Stimulated activated CD4-positive, alpha-beta T cell treated with anti-CD3 and anti-CD28 coated beads, Interleukin-15, amount 100 ng/mL, for 24 hours (primary cell): ENCODE results near the gene ARL17A.
"Not testable (repeated sequence)": the region's sequence is repeated elsewhere in the genome, so short reads cannot be mapped to it uniquely, and the experiment has no call there.

Experiments used
- DNase-seq: peaks from one replicate; pipeline ENCODE4 v3.0.0-alpha.2; 2020

ARL17A gene

DNA sequence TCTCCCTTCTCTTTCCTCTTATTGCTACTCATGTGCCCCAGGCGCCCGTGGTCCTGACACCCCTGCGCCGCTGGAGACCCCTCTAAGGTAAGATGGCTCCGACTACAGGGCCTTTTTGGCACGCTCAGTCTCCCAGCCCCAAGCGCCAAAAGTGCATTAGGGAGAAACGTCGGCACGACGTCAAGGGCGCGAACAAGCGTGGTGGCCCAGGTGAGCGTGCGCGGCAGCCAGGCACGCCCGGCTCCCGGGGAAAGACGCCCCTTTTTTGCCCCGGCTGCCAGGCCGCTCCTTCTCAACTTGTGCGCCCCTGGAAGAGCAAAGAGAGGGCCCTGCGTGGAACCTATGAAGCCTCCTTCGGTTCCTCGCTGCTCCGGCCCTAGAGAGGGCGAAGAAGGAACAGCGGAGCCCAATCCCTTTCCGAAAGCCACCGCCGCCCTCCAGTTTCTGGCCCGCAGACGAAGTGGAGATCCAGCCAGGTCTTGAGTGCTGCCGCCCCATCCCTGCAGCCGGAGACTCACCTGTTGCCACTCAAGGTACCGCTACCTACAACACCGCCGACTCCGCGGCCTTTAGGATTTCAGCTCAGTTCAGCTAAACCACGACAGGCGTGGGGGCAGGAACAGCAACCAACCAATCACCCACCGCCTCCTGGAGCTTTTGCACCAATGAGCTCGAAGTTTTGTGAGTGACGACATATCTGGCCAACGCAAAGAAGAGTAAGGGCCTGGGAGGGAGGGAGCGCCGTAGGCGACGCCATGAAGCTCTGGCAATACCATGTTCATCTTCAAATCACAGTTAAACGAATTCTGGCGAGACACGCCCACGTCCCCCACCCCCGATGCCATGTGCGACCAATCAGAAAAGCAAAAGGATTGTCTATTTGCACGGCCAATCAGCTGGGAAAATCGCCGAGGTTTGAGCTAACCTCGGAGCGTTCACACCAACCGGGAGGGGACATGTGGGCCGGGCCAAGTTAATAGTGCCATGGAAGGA lies at the start of gene ARL17A:
Gene ARL17A (minus strand): TSS at position 609 of the 993 bp plus-strand sequence. CDS start 3,369 bp downstream, outside the sequence.
- DNase-seq, result peak; percentile 81

DNA sequence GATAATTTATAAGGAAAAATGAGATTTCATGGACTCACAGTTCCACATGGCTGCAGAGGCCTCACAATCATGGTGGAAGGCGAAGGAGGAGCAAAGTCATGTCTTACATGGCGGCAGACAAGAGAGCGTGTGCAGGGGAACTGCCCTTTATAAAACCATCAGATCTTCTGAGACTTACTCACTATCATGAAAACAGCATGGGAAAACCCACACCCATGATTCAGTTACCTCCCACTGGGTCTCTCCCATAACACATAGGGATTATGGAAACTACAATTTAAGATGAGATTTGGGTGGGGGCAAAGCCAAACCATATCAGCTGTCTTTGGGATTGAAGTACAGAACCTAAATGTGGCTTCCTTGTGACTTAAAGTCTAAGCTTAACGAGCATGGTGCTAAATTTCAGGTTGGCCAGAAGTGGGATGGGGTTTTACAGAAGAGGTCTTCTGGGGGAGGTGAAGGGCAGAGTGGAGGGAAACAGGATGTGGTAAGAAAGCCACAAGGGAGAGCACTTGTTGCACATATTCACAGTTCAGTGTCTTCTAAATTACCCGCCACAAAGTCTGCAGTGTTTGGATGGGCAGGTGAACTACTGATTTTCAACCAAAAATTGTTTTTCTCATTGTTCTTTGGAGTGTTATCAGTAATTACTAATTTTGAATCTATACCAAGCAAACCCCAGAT lies 49.4 kb upstream of the ARL17A start:
- not testable (repeated sequence) for DNase-seq

DNA sequence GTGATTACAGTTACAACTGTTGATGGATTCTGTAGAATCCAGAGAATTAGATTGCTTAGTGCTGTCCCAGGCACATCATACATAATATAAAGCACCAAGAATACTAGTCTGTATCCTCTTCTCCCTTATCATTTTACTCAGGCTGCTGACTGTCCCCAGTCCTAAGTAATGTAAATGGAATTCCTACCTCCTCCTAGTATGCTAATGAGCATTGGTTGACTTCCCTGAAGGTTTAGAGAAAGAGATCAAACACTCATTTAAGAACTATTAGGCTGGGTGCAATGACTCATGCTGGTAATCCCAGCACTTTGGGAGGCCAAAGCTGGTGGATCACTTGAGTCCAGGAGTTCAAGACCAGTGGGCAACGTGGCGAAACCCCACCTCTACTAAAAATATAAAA lies 48.0 kb upstream of the ARL17A start:
- DNase-seq, result not testable (repeated sequence)

DNA sequence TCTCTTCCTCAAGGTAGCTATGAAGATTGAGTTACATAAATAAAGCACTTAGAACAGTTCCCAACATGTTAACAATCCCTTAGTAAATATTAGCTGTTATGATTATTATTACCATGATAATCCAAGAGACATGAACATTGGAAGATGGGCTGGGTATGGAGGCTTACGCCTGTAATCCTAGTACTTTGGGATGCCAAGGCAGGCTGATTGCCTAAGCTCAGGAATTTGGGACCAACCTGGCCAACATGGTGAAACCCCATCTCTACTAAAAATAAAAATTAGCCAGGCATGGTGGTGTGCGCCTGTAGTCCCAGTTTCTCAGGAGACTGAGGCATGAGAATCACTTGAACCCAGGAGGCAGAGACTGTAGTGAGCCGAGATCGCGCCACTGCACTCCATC lies 45.2 kb upstream of the ARL17A start:
- not testable (repeated sequence) for DNase-seq

DNA sequence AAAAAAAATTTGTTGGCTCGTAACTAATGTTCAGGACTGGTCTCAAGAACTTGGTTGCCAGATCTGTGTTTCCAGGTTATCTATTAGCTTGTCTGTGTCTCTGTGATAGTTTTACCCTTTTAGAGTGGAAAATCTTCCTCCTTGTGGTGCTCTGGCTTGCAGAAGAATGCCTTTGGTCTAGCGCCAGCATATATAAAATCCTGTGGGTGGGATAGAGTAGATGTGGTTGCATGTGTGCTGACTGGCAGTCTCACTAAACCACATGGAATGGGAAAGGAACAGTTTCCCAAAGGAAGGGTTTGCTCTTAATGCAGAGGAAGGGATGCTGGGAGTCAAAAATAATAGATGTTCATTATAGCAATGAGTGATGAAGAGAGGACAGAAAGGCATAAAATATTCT lies 44.3 kb upstream of the ARL17A start:
- not testable (repeated sequence) for DNase-seq

DNA sequence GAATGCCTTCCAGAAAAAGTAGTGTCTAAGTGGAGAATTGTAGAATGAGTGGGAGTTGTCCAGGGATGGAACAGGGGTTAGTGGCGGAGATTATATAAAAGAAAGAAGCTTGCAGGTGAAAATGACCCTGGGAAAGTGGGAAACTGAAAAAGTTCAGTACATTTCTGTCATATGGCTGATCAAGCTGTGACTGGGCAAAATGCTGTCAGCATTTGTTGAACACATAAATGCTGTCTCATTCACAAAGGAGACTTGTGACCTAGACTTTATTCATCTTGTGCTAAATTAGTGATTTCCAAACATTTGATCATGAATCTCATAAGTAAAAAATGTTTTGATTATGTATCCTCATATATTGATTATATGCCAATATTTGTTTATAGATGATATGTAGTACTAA lies 39.5 kb upstream of the ARL17A start:
- not testable (repeated sequence) for DNase-seq

DNA sequence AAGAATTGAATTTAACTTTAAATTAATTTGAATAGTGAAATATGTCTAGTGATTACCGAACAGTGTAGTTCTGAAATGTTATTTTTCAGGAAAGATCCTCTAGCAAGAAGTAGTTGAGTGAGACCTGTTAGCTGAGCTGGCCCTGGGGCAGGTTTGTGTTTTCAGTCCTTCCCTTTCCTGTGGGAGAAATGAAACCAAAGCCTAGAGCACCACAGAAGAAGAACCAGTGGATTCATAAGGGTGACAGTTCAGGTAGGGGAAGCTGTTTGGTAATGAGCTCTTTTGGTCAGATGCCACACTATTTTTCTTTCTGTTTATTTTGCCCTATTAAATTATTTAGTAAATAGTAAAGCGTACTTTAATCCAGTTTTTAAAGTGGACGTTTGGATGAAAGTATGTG lies 37.6 kb upstream of the ARL17A start:
- not testable (repeated sequence) for DNase-seq

DNA sequence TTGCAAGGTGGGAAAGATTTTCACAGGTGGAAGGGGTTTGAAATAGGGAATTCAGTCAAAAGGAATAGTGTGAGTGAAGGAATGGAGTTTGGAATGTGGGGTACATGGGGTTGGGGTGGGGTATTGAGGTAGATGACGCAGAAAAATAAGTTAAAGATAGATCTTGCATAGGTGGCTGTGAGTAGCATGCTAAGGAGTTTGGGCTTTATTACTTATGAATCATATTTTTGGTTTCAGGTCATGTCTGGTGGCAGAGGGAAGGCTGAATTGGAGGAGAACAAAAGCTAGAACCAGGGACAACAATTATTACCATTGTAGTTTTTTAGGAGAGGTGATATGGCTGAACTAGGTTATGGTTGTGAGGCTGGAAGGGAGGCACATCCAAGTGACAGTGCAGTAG lies 34.4 kb upstream of the ARL17A start:
- DNase-seq, result not testable (repeated sequence)

DNA sequence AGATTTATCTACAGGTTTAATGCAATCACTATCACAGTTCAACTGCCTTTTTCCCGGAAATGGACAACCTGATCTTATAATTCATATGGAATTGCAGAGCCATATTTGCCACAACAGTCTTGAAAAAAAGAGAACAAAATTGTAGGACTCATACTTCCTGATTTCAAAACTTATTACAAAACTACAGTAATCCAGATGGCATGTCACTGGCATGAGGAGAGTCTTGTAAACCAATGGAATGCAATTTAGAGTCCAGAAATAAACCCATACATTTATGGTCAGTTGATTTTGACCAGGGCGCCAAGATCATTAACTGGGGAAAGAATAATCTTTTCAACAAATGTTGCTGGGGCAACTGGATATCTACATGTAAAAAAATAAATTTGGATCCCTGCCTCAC lies 31.8 kb upstream of the ARL17A start:
- not testable (repeated sequence) for DNase-seq

DNA sequence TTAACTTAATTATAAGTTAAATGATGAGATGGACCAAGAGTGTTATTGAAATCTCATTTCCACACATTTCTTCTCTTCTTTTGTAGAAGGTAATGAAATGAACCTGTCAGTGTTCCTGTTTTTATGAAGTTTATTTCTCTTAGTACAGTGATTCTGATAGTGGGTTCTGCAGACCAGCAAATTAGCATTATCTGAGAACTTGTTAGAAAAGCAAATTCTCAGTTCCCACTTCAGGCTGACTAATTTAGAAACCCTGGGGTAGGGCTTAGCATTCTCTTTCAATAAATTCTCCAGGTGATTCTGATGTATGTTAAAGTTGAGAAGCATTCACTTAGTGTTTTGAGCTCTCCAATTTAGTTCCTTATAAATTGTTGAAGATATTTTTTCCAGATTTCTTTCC lies 23.6 kb upstream of the ARL17A start:
- not testable (repeated sequence) for DNase-seq

DNA sequence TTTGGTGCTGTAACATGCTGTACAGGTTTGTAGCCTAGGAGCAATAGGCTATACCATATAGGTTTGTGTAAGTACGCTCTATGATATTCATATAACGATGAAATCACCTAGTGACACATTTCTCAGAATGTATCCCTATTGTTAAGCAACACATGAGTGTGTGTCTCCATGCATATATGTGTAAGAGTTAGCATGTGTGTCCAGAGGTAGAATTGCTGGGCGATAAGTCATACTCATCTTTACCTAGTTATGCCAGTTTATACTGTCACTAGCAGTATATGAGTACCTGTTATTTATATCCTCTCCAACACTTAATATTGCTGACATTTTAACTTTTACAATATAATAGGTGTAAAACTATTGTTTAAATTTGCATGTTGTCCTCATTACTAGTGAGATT lies 21.3 kb upstream of the ARL17A start:
- not testable (repeated sequence) for DNase-seq

DNA sequence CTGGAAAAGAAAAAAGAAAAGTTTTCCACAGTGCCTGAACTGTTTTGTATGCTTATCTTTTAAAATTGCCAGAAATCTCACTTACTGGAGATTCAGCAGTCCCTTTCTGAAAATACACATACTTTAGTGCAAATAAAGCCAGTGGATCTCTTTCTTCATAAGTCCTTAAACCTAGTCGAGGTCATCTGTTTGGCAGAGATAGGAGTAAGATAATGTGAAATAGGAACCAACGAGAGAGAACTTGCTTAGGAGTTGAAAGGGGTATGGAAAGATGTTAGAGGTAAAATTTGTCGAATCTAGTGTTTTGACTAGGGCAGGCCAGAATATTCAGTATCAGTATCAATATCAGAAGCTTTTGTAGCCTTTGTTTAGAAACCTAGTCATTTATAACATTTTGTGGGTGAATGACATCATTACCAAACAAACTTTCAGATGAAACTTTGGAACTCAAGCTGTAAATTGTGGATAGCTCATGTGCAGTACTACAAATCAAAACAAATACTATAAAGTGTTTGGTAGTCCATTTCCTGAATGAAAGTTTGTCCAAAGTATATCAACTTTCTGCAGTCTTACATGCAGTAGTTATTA lies 18.9 kb upstream of the ARL17A start:
- DNase-seq, result not testable (repeated sequence)

DNA sequence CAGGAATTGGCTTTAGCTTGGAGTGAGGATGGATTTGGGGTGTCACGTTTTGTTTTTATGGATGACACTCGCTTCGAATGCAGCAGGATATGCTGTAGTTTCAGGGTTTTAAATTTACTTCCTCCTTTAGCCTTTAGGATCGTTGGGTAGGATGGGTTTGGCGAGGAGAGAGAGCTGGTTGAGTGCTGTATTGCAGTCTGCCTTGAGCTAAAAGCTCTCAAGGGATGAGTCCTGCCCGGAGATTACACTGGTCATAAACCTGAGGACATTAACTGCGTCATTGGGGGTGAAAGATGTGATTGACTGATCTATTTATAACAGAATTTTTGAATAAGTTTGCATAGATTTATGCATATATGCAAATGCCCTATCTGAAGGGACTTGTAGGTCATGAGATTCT lies 11.8 kb upstream of the ARL17A start:
- not testable (repeated sequence) for DNase-seq

DNA sequence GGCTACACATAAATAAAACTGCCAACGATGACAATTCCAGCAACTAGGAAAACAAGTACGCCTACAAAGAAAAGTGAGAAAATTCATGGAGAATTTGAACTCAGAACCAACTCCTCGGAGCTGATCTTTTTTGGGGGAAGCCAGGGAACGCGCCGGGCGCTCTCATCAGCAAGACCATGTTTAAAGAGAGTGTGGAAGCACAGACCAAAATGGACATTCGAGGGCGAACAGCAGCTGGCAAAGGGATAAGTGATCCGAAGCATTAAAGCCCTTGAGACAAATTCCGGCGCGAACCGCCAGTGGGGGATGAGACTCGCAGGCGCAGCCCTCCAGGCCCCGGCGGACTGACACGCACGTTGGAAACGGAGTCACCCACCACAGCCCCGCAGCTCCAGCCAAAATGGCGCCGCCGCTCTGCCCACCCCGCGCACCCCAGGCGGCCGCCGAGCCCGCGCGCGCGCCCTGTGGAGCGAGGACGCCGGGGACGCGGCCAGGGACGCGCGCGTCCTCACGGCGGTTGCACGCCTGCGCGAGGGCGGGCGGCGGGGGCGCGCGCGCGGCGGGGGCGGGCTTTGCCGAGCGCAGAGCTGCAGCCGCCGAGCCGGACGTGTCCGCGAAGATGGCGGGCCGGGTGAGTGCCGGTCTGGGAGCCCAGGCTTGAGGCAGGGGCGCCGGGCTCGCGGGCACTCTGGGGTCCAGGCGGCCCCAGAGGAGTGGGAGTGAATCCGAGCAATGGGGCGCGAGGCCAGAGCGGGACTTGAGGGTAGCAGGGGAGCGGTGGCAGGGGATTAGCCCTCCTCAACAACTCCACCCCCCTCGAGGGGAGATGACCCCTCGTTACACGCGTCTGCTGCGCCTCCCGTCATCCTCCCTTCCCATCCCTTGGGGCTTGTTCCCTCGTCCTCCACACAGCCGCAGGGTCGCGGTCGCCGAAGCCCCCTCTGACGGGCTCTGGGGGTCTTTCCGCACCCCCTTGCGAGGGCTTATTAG lies 11.0 kb upstream of the ARL17A start, which contains the start of gene NSF:
Gene NSF (plus strand): TSS at position 513 of the 990 bp plus-strand sequence. CDS start 107 bp downstream, at position 620.
- not testable (repeated sequence) for DNase-seq

DNA sequence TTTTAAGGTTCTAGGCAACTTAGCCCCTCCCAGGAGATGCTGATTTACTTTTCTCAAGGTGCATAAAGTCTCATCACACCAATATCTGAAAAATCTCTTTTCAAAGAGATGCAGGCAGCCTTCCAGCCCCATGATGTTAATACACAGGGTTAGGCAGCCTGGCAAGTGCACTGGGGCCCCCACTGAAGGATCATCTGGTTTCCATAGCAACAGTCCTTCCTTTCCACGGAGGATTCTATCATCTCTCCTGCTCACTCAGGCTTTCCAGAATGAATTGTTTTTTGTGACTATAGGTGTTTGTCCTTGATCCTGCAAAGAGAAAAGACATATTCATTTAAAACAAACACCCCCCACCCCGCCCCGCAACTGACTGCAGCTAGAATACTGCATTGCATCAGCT lies 6.0 kb upstream of the ARL17A start:
- not testable (repeated sequence) for DNase-seq

DNA sequence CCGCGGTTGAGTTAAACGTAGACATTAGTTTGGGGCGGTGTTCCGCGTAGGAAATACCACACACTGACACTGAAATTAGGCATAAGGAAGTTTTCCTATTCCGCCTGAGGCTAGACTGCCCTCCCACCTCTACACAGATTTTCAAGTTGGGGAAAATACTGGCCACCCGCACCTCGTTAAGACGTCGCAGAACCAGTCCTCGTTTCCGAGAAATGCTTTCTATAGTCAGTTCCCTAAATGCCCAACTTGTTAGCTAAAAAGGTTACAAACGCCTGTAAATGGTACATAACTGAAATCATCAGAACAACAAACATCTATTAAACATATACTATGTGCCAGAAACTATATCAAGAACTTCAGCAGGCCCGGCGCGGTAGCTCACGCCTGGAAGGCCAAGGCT lies 591 bp upstream of the ARL17A start:
- DNase-seq, result not testable (repeated sequence)

DNA sequence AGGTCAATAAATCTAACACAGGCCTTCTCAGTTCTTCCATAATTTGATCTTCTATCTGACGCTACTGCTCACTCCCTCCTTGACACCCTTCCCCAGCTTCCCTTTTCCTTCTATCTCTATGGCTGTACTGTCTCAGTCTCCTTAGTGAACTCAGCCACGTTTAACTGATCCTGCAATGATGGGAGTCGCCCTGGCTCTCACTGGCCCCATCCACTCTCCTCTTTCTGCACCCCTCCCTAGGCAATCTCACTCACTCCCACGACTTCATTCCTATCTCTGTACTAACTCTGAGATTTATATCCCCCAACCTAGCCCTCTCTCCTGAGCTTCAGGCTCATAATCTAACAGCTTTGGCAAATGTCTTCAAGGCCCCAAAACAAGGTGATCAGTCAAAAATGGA lies 7.7 kb downstream of the ARL17A start:
- DNase-seq, result not testable (repeated sequence)

DNA sequence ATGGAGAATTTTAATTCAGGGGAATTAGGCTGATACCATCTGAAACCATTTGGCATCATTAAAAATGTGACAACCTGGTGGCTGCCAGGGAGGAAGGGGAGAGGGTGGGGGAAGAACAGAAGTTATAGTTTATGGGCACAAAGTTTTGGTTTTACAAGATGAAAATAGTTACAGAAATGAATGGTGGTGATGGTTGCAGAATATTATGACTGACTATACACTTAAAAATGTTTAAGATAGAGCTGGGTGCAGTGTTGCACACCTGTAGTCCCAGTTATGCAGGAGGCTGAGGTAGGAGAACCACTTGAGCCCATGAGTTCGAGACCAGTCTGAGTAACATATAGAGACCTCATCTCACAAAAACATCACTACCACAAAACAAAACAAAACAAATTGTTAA lies 12.5 kb downstream of the ARL17A start:
- not testable (repeated sequence) for DNase-seq

DNA sequence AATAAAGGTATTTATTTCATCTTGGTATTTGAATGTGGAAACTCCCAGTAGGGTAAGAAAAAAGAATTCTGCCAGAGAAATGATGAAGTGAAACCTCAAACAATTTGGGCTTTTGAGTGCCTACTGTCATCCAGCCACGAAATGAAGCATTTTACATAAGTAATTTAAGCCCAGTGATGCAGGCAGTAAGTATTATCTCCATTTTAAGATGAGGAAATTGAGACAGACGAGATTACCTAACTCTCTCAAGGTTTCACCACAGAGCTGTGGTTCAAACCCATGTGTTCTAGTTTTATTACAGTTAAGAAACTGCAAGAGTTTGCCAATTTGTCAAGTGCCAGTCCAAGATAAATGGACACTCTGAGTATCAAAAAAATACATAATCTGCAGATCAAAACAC lies 13.2 kb downstream of the ARL17A start:
- not testable (repeated sequence) for DNase-seq

DNA sequence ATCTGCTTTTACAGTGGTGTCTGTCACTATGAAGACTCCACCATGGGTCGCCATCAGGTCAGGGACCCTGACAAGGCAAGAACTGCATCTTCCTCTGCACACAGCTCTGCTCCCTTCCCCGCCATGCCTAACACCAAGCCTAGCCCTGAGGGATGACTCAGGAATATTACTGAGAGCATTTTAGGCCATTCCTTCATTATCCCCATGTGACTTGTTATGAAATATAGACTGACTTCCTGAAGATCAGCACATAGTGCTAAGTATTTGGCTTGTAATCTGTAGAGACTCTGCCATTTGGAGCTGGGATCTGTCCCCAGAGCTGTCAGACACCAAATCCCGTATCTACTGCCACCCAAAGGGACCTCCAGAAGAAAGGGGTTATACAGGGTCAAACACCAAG lies 19.4 kb downstream of the ARL17A start:
- not testable (repeated sequence) for DNase-seq

DNA sequence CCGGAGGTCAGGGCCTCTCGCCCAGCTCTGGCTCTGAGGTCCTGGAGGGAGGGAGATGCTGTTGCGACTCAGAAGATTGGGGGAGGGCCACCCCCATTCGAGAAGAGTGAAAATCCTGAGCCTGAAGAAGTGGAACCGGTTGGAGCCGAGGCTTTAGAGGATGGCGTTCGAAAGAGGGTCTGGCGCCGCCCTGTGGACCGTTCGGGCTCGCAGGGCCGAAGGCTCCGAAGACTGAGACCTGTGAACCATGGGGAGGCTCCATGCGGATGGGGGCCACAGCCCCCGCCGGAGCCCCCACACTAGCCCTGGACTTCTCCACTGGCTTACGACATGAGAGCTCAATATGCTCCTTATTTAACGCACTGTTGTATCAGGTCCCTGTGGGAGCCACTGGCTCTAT lies 20.3 kb downstream of the ARL17A start:
- DNase-seq, result not testable (repeated sequence)

DNA sequence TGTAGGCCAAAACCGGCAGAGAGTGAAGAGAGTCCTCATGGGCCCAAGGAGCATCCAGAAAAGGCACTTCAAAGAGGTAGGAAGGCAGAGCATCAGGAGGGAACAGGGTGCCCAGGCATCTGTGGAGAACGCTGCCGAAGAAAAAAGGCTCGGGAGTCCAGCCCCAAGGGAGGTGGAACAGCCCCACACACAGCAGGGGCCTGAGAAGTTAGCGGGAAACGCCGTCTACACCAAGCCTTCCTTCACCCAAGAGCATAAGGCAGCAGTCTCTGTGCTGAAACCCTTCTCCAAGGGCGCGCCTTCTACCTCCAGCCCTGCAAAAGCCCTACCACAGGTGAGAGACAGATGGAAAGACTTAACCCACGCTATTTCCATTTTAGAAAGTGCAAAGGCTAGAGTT lies 30.9 kb downstream of the ARL17A start:
- DNase-seq, result peak; percentile 4
